Panc1 (cell line): ENCODE data around the gene ISCA1. TPM values are rescaled to one million over a fixed set of nuclear protein-coding genes. Genes with fewer than 3 reads are reported as not detected.

Experiments
- ATAC-seq: fragments of 200-7000 bp; cut with Tn5 transposase; 2 replicates; pipeline ENCODE4 v1.9.1; 2020; ENCODE audit warnings: mild to moderate bottlenecking, moderate library complexity
- BruUV-seq: library from RNA; stranded (reverse); fragments of 400-500 nt; replicated peaks from 2 replicates; lab custom pipeline; 2021; lab: Mats Ljungman, UMichigan
- CTCF ChIA-PET: fragments of 300-600 bp; sonication (Branson Sonifier 250); formaldehyde crosslinking; loops from one replicate; lab custom pipeline; 2022; ENCODE audit warnings: antibody characterized with exemption; lab: Charles Lee
- POLR2A ChIA-PET: fragments of 300-600 bp; sonication (Branson Sonifier 250); formaldehyde crosslinking; loops from one replicate; lab custom pipeline; 2022; ENCODE audit warnings: antibody characterized with exemption; lab: Charles Lee
- DNase-seq: peaks from one replicate; pipeline ENCODE4 v3.0.0-alpha.2; 2010; ENCODE audit warnings: low read depth, low spot score
- H3K27ac ChIP-seq: 2 replicates; pipeline ENCODE4 v1.5.1; 2011; ENCODE audit warnings: mild to moderate bottlenecking, low read length, inconsistent platforms
- H3K27me3 ChIP-seq: fragments of 200-500 bp; sonication (Bioruptor generic); 2 replicates; pipeline ENCODE4 v1.6.0; 2014; ENCODE audit warnings: low read length, inconsistent platforms; ENCODE audit not compliant: control insufficient read depth, insufficient read depth
- H3K36me3 ChIP-seq: fragments of 200-500 bp; sonication (Bioruptor generic); 2 replicates; pipeline ENCODE4 v1.5.1; 2014; ENCODE audit warnings: inconsistent platforms, mild to moderate bottlenecking, low read length, moderate library complexity; ENCODE audit not compliant: control insufficient read depth, insufficient read depth
- H3K4me1 ChIP-seq: 2 replicates; pipeline ENCODE4 v1.5.1; 2011; ENCODE audit warnings: inconsistent platforms, mild to moderate bottlenecking, low read length, moderate library complexity; ENCODE audit not compliant: control insufficient read depth, insufficient read depth
- H3K4me3 ChIP-seq, 2 experiments: 2 replicates each; pipeline ENCODE4 v1.5.1; 2011 to 2012; ENCODE audit warnings: low read depth in 2 of 2, low read length in 2 of 2, mild to moderate bottlenecking in 2 of 2, inconsistent platforms in 1 of 2, moderate library complexity in 1 of 2
- H3K9me3 ChIP-seq: fragments of 200-500 bp; sonication (Bioruptor generic); 2 replicates; pipeline ENCODE4 v1.5.1; 2014; ENCODE audit warnings: low read depth, mild to moderate bottlenecking, inconsistent platforms, low read length, moderate library complexity; ENCODE audit not compliant: control insufficient read depth, insufficient read depth
- CTCF ChIP-seq: fragments of 450-650 bp; IDR thresholded peaks from 2 replicates; pipeline ENCODE4 v1.5.1; 2017; ENCODE audit warnings: mild to moderate bottlenecking
- POLR2AphosphoS5 ChIP-seq: IDR thresholded peaks from 2 replicates; pipeline ENCODE4 v1.6.1; 2012; ENCODE audit warnings: mild to moderate bottlenecking, low read depth, low read length, moderate library complexity
- REST ChIP-seq, 2 experiments: IDR thresholded peaks; 2 replicates each; pipeline ENCODE4 v1.6.1; 2011 to 2012; ENCODE audit warnings: low read depth in 2 of 2, control low read depth in 1 of 2, low read length in 1 of 2, mild to moderate bottlenecking in 1 of 2, moderate library complexity in 1 of 2; ENCODE audit not compliant: insufficient read depth in 1 of 2
- SIN3A ChIP-seq: IDR thresholded peaks from 2 replicates; pipeline ENCODE4 v1.6.1; 2012; ENCODE audit warnings: low read depth, mild to moderate bottlenecking, low read length, moderate library complexity, borderline replicate concordance; ENCODE audit not compliant: insufficient read depth
- TCF7L2 ChIP-seq: IDR thresholded peaks from 2 replicates; pipeline ENCODE4 v1.6.1; 2011; ENCODE audit warnings: mild to moderate bottlenecking, low read depth, low read length, inconsistent platforms
- in situ Hi-C: cut with HindIII; loops from 2 replicates; pipeline ENCODE4 v1.10.0; 2016; ENCODE audit warnings: low sequenced_read_pairs, low pct_unique_long_range_greater_than_20kb
- intact Hi-C: fragments of 100-400 bp; cut with micrococcal nuclease; formaldehyde crosslinking; loops from one replicate; pipeline ENCODE4 v1.10.0; 2022; ENCODE audit not compliant: unreplicated experiment
- total RNA-seq: library from RNA; stranded (reverse); gene quantifications from one replicate; pipeline ENCODE4 v1.2.1, GENCODE V29; 2021; ENCODE audit not compliant: unreplicated experiment

Gene ISCA1
- total RNA-seq, 1 experiment from 2014 or later, result 19.9 TPM

- in situ Hi-C loops, result no loop called here
- Histone ChIP-seq H3K36me3 (peaks cover 27% of the 10 kb centered on the region), H3K4me3 (no peak overlapping the region), H3K27ac (no peak overlapping the region), H3K4me1 (no peaks in the 10 kb centered on the region), H3K27me3 (no peaks in the 10 kb centered on the region), H3K9me3 (no peaks in the 10 kb centered on the region)
- POLR2A ChIA-PET, result no interaction called here
- CTCF ChIA-PET, result no interaction called here
- DNase-seq (no peak), ATAC-seq (no peak)
- intact Hi-C loops, result no loop called here
- BruUV-seq, result no TSS peak
- TF ChIP-seq SIN3A, result no peak
- no peak for TF ChIP-seq CTCF
- no peak for TF ChIP-seq POLR2AphosphoS5
- no peak for TF ChIP-seq REST (IDR thresholded peaks at IDR 0.05; ENCODE audit: insufficient read depth in 1 of 2, low read depth in 2 of 2, low read length in 1 of 2)
Measured at GRCh38 chr9:86301686-86302085, 19.3 kb upstream of the ISCA1 start.

- H3K4me3 ChIP-seq, result no peak overlapping the region
- peaks cover 23% of the 10 kb centered on the region for H3K36me3 ChIP-seq
- DNase-seq (no peak), ATAC-seq (no peak)
- in situ Hi-C loops (no loop called here), intact Hi-C loops (no loop called here)
- H3K27ac ChIP-seq, result no peak overlapping the region
- no peaks in the 10 kb centered on the region for H3K9me3 ChIP-seq
- BruUV-seq, result no TSS peak
- H3K27me3 ChIP-seq, result no peaks in the 10 kb centered on the region
- no peaks in the 10 kb centered on the region for H3K4me1 ChIP-seq
- ChIA-PET CTCF (no interaction called here), POLR2A (no interaction called here)
- TF ChIP-seq CTCF (no peak), REST (IDR thresholded peaks at IDR 0.05; ENCODE audit: insufficient read depth in 1 of 2, low read depth in 2 of 2, low read length in 1 of 2) (no peak), SIN3A (no peak), TCF7L2 (no peak), POLR2AphosphoS5 (no peak)
Measured at GRCh38 chr9:86300701-86301100, 18.4 kb upstream of the ISCA1 start.
